Measurements from ENCODE around the gene ASZ1.

ASZ1 gene

GRCh38 chr7:117349570-117349969, 77.7 kb downstream of the ASZ1 start:
- Mint-ChIP-seq H3K4me1 (ENCODE audit: low read depth in 2 of 2) (no peaks in the 10 kb centered on the region), H3K4me3 (no peak overlapping the region), H3K9me3 (peaks cover 2 to 14% of the 10 kb centered on the region in 2 donors), H3K36me3 (ENCODE audit: insufficient read depth) (peaks cover 2% of the 10 kb centered on the region), H3K27ac (no peak overlapping the region), H3K27me3 (no peaks in the 10 kb centered on the region)
- ATAC-seq (replicated peaks) (no peak), DNase-seq (no peak)

GRCh38 chr7:117347962-117348672, 79.2 kb downstream of the ASZ1 start:
- H3K27ac Mint-ChIP-seq, result no peak overlapping the region
- peaks cover 2 to 14% of the 10 kb centered on the region in 2 donors for H3K9me3 Mint-ChIP-seq

GRCh38 chr7:117347480-117347879, 79.8 kb downstream of the ASZ1 start:
- DNase-seq (no peak), ATAC-seq (replicated peaks) (no peak)
- H3K27me3 Mint-ChIP-seq, result no peaks in the 10 kb centered on the region
- H3K36me3 Mint-ChIP-seq (ENCODE audit: insufficient read depth), result peaks cover 2% of the 10 kb centered on the region
- H3K27ac Mint-ChIP-seq, result no peak overlapping the region
- no peak overlapping the region for H3K4me3 Mint-ChIP-seq
- no peaks in the 10 kb centered on the region for H3K4me1 Mint-ChIP-seq (ENCODE audit: low read depth in 2 of 2)
- peaks cover 2 to 14% of the 10 kb centered on the region in 2 donors for H3K9me3 Mint-ChIP-seq

More at GRCh38 chr7:117347962-117348672, 79.2 kb downstream of the ASZ1 start:
- Mint-ChIP-seq H3K4me1 (ENCODE audit: low read depth in 2 of 2) (no peaks in the 10 kb centered on the region), H3K4me3 (no peak overlapping the region), H3K36me3 (ENCODE audit: insufficient read depth) (peaks cover 2% of the 10 kb centered on the region), H3K27me3 (no peaks in the 10 kb centered on the region)
- DNase-seq (no peak), ATAC-seq (replicated peaks) (no peak)

- Mint-ChIP-seq H3K4me3 (no peak overlapping the region), H3K36me3 (ENCODE audit: insufficient read depth) (peaks cover 2% of the 10 kb centered on the region), H3K27me3 (no peaks in the 10 kb centered on the region), H3K4me1 (ENCODE audit: low read depth in 2 of 2) (no peaks in the 10 kb centered on the region), H3K27ac (no peak overlapping the region), H3K9me3 (peaks cover 0 to 14% of the 10 kb centered on the region in 2 donors)
- ATAC-seq (replicated peaks), result no peak
- no peak for DNase-seq
Observed at GRCh38 chr7:117346161-117346560, 81.1 kb downstream of the ASZ1 start.

GRCh38 chr7:117338020-117338419, 89.3 kb downstream of the ASZ1 start:
- DNase-seq (no peak), ATAC-seq (replicated peaks) (no peak)

GRCh38 chr7:117333168-117333567, 94.1 kb downstream of the ASZ1 start:
- Mint-ChIP-seq H3K9me3 (peaks cover 2 to 5% of the 10 kb centered on the region in 2 donors), H3K27me3 (no peaks in the 10 kb centered on the region), H3K4me1 (ENCODE audit: low read depth in 2 of 2) (no peaks in the 10 kb centered on the region), H3K4me3 (no peak overlapping the region), H3K36me3 (ENCODE audit: insufficient read depth) (no peaks in the 10 kb centered on the region), H3K27ac (no peak overlapping the region)
- DNase-seq (no peak), ATAC-seq (replicated peaks) (no peak)

More at GRCh38 chr7:117338020-117338419, 89.3 kb downstream of the ASZ1 start:
- H3K4me3 Mint-ChIP-seq, result no peak overlapping the region
- H3K27ac Mint-ChIP-seq, result no peak overlapping the region
- H3K36me3 Mint-ChIP-seq (ENCODE audit: insufficient read depth), result no peaks in the 10 kb centered on the region
- H3K9me3 Mint-ChIP-seq, result peaks cover 0 to 5% of the 10 kb centered on the region in 2 donors
- no peaks in the 10 kb centered on the region for H3K27me3 Mint-ChIP-seq
- H3K4me1 Mint-ChIP-seq (ENCODE audit: low read depth in 2 of 2), result no peaks in the 10 kb centered on the region

- no peaks in the 10 kb centered on the region for H3K4me1 Mint-ChIP-seq (ENCODE audit: low read depth in 2 of 2)
- H3K4me3 Mint-ChIP-seq, result no peak overlapping the region
- no peak overlapping the region for H3K27ac Mint-ChIP-seq
Observed at GRCh38 chr7:117332031-117332430, 95.3 kb downstream of the ASZ1 start.

GRCh38 chr7:117325836-117326235, 101.5 kb downstream of the ASZ1 start:
- H3K27ac Mint-ChIP-seq, result no peak overlapping the region
- peaks cover 0 to 2% of the 10 kb centered on the region in 2 donors for H3K9me3 Mint-ChIP-seq
- peaks cover 33 to 59% of the 10 kb centered on the region in 2 donors for H3K27me3 Mint-ChIP-seq
- no peak for ATAC-seq (replicated peaks)
- no peak overlapping the region for H3K4me3 Mint-ChIP-seq
- H3K36me3 Mint-ChIP-seq (ENCODE audit: insufficient read depth), result no peaks in the 10 kb centered on the region
- no peak for DNase-seq
- H3K4me1 Mint-ChIP-seq (ENCODE audit: low read depth in 2 of 2), result peaks cover 4 to 6% of the 10 kb centered on the region in 2 donors

More at GRCh38 chr7:117332031-117332430, 95.3 kb downstream of the ASZ1 start:
- Mint-ChIP-seq H3K36me3 (ENCODE audit: insufficient read depth) (no peaks in the 10 kb centered on the region), H3K27me3 (no peaks in the 10 kb centered on the region), H3K9me3 (peaks cover 0 to 2% of the 10 kb centered on the region in 2 donors)
- ATAC-seq (replicated peaks), result no peak
- DNase-seq, result no peak

GRCh38 chr7:117324960-117325359, 102.3 kb downstream of the ASZ1 start:
- Mint-ChIP-seq H3K4me3 (no peak overlapping the region), H3K27me3 (peaks cover 42 to 67% of the 10 kb centered on the region in 2 donors), H3K36me3 (ENCODE audit: insufficient read depth) (no peaks in the 10 kb centered on the region), H3K27ac (no peak overlapping the region), H3K4me1 (ENCODE audit: low read depth in 2 of 2) (peaks cover 4 to 6% of the 10 kb centered on the region in 2 donors), H3K9me3 (peaks cover 0 to 2% of the 10 kb centered on the region in 2 donors)
- no peak for ATAC-seq (replicated peaks)
- DNase-seq, result no peak

- Mint-ChIP-seq H3K36me3 (ENCODE audit: insufficient read depth) (no peaks in the 10 kb centered on the region), H3K27me3 (peaks cover 44 to 70% of the 10 kb centered on the region in 2 donors), H3K9me3 (peaks cover 0 to 2% of the 10 kb centered on the region in 2 donors), H3K4me1 (ENCODE audit: low read depth in 2 of 2) (peaks cover 4 to 6% of the 10 kb centered on the region in 2 donors), H3K4me3 (no peak overlapping the region), H3K27ac (no peak overlapping the region)
- DNase-seq (no peak), ATAC-seq (replicated peaks) (no peak)
Observed at GRCh38 chr7:117323851-117324711, 103.2 kb downstream of the ASZ1 start.

GRCh38 chr7:117323305-117323850, 103.9 kb downstream of the ASZ1 start:
- Mint-ChIP-seq H3K27ac (no peak overlapping the region), H3K27me3 (peaks cover 44 to 72% of the 10 kb centered on the region in 2 donors), H3K4me3 (no peak overlapping the region), H3K36me3 (ENCODE audit: insufficient read depth) (no peaks in the 10 kb centered on the region), H3K4me1 (ENCODE audit: low read depth in 2 of 2) (peaks cover 4 to 6% of the 10 kb centered on the region in 2 donors), H3K9me3 (no peaks in the 10 kb centered on the region)
- ATAC-seq (replicated peaks) (no peak), DNase-seq (no peak)

- Mint-ChIP-seq H3K27me3 (peaks cover 44 to 77% of the 10 kb centered on the region in 2 donors), H3K27ac (no peak within 1 kb of the TSS), H3K4me3 (no peak within 1 kb of the TSS), H3K9me3 (no peaks in the 10 kb centered on the region), H3K4me1 (ENCODE audit: low read depth in 2 of 2) (peaks cover 4 to 6% of the 10 kb centered on the region in 2 donors), H3K36me3 (ENCODE audit: insufficient read depth) (no peaks in the 10 kb centered on the region)
- no peak for ATAC-seq (replicated peaks)
- DNase-seq, result no peak
Observed at GRCh38 chr7:117322741-117323304, 104.5 kb downstream of the ASZ1 start, which contains the start of gene WNT2. TSS of gene WNT2 (minus strand) at chr7:117323058. CDS start at chr7:117322989, 69 bp downstream.

GRCh38 chr7:117320523-117320922, 106.8 kb downstream of the ASZ1 start:
- Mint-ChIP-seq H3K27me3 (peaks cover 42 to 66% of the 10 kb centered on the region in 2 donors), H3K4me3 (no peak overlapping the region)
- no peak for ATAC-seq (replicated peaks)

More at GRCh38 chr7:117320523-117320922, 106.8 kb downstream of the ASZ1 start:
- no peaks in the 10 kb centered on the region for H3K9me3 Mint-ChIP-seq
- peaks cover 4 to 6% of the 10 kb centered on the region in 2 donors for H3K4me1 Mint-ChIP-seq (ENCODE audit: low read depth in 2 of 2)
- H3K27ac Mint-ChIP-seq, result no peak overlapping the region
- H3K36me3 Mint-ChIP-seq (ENCODE audit: insufficient read depth), result no peaks in the 10 kb centered on the region
- DNase-seq, result no peak
